Glomerular visceral epithelial cell (primary cell): ENCODE data around the gene USP30.
"Not testable (repeated sequence)": the region's sequence is repeated elsewhere in the genome, so short reads cannot be mapped to it uniquely, and the experiment has no call there.

Source experiments
- DNase-seq: peaks from one replicate; pipeline ENCODE4 v3.0.0-alpha.2; 2016; ENCODE audit errors: extremely low spot score

The USP30 gene, protein sequence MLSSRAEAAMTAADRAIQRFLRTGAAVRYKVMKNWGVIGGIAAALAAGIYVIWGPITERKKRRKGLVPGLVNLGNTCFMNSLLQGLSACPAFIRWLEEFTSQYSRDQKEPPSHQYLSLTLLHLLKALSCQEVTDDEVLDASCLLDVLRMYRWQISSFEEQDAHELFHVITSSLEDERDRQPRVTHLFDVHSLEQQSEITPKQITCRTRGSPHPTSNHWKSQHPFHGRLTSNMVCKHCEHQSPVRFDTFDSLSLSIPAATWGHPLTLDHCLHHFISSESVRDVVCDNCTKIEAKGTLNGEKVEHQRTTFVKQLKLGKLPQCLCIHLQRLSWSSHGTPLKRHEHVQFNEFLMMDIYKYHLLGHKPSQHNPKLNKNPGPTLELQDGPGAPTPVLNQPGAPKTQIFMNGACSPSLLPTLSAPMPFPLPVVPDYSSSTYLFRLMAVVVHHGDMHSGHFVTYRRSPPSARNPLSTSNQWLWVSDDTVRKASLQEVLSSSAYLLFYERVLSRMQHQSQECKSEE

DNA sequence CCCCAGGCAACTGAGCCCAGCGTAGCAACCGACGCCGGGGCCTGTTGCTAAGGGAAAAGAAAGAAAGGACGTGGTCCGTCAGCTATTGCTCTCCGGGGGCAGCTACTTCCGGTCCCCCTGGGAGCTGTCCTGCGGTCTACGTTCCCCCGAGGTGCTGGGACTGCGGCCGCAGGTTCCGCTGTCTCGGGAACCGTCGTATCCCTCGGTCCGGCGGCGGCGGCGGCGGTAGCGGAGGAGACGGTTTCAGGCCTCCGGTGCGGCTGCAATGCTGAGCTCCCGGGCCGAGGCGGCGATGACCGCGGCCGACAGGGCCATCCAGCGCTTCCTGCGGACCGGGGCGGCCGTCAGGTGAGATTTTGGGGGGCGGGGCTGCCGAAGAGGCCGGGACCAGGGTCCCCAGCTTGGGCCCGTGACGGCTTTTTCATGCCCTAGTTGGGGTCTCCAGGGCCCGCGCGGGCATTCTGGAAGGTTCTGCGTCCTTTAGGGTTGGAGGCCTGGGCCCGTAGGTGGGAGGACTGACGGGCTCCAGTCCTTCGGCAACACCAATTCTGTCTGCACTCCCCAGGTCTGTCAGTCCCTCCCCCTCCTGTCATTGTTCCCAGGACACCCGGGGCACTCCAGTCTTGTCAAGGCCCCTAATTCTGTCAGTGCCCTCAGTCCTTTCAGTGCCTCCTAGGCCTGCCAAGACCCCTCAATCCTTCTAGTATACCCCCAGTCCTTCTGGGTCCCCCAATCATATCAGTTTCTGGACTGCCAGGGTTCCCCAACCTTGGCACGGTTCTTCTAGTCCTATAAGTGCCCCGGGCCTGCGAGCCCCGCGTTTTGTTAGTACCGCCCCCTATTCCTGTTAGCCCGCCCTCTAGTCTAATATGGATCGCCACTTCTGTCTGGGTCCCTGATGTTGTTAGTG lies at the start of gene USP30:
TSS of gene USP30 (plus strand) at position 163 of the 910 bp plus-strand sequence. CDS start at position 266, 103 bp downstream.
- DNase-seq: peak; percentile 77

DNA sequence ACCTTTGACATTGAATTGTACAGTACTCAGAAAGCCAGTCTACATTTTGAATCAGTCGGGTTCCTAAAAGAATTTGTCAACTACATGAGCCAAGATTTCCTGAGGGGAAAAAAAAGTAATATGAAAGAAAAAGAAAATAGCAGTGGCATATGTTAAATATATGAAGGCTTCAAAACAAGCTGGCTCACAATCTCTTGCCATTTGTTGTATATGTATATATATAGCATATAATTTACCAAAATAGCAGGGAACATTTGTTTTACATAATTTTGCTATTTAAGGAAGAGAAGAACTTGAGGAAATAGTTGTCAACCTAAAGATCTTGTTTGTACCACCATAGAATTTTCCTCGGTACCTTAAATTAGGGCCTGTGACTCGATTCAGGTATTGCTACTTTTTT lies 48.4 kb upstream of the USP30 start:
- no peak for DNase-seq

DNA sequence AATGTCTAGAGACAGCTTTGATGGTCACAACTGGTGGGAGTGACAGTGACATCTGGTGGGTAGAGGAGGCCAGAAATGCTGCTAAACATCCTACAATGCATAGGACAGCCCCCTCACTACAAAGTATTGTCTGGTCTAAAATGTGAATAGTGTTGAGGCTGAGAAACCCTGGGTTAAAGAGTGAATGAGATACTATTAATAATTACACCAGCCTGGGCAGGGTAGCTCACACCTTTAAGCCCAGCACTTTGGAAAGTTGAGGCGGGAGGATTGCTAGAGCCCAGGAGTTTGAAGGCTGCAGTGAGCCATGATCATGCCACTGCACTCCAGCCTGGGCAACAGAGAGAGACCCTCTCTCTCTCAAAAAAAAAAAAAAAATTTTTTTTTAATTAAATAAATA lies 42.6 kb upstream of the USP30 start:
- no peak for DNase-seq

DNA sequence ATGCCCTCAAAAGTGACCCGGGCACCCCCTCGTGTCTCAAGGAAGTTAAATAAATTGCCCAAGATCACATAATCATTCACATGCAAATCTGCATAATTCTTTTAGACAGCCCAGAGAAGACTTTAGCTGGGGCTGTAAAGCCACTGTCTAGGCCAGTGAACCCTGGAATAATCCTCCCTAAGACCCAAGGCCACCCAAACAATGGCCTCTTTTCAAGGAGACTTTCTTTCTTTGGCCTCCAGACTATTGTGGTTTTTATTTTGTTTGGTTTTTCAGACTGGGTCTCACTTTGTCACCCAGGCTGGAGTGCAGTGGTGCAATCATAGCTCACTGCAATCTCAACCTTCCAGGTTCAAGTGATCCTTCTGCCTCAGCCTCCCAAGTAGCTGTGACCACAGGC lies 42.1 kb upstream of the USP30 start:
- DNase-seq: no peak

DNA sequence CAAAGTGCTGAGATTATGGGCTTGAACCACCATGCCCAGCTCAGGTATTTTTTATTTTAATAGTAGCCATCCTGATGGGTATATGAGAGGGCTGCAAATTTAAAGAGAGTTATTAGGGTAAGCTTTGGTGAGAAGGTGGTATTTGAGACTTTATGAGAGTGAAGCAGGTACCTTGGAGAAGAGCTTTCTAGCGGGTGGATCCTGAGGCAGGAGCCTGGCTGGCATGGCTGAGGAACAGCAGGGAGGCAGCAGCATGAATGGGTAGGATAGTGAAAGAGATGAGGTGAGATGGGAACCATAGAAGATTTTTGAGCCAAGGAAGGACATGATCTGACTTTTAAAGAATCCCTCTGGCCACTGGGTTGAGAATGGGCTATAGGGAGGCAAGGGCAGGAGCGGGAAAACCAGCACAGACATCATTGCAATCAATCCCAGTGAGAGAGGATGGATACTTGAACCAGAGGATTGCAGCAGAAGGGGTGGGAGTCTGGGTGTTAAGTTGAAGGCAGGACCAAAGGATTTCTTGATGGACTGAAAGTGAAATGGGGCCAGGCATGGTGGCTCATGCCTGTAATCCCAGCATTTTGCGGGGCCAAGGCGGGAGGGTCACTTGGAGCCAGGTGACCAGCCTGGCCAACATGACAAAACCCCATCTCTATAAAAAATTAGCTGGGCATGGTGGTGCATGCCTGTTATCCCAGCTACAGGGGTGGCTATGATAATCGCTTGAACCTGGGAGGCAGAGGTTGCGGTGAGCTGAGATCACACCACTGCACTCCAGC lies 37.2 kb upstream of the USP30 start:
- no peak for DNase-seq

DNA sequence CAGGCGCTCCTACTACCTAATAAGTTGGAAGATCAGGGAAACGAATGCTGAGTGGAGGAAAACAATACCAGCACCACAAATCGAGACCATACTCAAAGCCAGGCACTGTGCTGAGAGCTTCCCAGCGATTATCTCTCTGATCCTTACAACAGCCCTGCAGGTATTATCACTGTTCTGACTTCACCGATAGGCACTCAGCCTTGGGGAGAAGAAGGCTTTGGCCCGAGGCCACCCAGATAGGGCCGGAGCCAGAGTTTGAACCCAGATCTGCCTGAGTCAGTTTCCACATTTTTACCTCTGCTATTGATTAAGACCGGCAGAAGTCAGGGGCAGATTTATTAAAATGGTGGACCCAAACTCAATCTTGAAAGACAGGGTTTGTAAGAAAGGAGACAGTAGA lies 36.4 kb upstream of the USP30 start:
- DNase-seq: no peak

DNA sequence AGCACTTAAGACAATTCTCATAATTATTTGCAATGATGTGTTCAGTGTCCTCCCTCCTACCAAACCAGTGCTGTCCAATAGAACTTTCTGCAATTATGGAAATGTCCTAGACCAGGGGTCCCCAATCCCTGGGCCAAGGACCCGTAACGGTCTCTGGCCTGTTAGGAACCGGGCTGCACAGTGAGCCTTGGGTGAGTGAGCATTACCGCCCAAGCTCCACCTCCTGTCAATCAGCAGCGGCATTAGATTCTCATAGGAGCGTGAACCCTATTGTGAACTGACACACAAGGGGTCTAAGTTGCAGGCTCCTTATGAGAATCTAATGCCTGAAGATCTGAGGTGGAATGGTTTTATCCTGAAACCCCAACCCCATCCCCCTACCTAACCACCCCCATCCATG lies 35.4 kb upstream of the USP30 start:
- DNase-seq: no peak

DNA sequence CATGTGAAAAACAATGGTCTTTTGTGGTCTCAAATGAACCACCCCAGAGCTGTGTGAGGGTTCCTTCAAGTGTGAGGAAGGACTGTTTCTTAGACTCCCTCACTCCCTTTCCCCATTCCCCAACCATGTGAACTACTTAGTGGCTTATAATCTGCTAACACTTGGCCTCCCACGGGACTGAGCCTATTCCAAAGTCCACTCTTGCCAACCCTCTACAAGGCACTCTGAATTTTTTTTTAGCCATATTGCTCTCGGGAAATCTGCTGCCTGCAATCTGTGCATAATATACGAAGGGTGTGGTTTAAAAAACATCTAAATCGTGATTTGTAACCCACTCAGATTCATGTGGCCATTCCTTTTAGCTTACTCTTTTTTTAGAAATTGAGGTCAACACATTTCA lies 34.1 kb upstream of the USP30 start:
- no peak for DNase-seq

DNA sequence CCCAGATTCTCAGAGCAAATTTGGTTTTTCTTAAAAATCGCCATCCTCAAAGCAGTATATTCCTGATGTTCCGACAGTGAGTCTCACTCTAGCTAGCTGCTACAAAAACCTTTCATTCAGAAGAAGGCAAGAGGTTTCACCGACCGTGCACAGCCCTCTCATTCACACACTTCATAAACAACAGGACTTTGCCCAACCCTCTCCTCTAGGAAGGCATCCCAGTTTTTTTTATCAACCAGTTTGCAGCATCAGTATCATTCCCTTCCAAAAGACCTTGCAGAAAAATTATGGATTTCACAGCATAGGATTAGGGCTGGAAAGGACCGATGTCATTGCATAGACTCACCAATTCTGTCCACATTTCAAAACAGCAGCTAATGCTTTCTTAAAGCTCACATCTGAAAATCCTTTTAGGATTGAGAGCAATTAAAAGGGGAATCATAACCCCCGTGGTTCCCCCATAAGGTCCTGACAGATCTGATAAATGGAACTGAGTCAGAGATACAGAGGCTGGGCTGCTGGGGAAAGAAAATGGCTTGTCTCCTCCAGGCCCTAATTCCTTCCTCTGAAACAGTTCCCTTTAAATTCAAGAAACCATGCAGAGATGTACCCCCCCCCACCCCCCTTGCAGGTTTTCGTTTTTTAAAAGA lies 32.1 kb upstream of the USP30 start:
- DNase-seq: no peak

DNA sequence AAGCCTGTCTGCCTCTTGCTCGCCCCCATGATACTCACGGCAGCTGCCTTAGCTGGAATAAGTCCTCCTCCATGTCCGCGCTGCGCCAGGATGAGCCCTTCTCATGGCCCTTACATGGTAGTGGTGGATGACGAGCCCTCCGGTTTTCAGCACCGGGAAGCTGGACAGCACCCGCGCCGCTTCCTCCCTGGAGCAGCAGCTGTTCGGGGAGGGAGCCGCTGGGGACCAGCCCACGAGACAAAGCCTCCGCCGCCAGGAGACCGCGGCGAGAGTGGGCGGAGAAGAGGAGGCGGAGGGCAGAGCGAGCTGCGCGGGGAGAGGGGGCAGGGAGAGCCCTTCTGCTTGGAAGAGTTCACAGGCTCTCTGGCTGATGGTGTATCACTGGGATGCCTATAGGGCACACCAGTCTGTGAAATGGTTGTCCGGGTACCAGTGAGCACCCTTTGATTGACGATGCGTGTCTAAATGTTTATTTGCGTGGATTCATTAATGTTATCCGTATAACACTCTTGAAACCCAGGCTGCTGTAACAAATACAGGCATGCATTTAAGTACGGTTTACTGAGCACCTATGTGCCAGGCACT lies 31.5 kb upstream of the USP30 start, which contains the start of gene SVOP:
TSS of gene SVOP (minus strand) at position 273 of the 585 bp plus-strand sequence. CDS start at position 73, 200 bp downstream.
- DNase-seq: peak; percentile 78

DNA sequence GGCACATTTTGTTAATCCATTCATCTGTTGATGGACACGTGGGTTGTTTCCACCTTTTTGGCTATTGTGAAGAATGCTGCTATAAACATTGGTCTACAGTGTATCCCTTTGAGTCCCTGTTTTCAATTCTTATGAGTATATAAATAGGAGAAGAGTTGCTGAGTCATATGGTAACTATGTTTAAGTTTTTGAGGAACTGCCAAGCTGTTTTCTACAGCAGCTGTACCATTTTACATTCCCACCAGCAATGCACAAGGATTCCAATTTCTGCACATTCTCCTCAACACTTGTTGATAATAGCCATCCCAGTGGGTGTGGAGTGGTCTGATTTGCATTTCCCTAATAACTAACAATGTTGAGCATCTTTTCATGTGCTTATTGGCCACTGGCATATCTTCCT lies 24.6 kb upstream of the USP30 start:
- no peak for DNase-seq

DNA sequence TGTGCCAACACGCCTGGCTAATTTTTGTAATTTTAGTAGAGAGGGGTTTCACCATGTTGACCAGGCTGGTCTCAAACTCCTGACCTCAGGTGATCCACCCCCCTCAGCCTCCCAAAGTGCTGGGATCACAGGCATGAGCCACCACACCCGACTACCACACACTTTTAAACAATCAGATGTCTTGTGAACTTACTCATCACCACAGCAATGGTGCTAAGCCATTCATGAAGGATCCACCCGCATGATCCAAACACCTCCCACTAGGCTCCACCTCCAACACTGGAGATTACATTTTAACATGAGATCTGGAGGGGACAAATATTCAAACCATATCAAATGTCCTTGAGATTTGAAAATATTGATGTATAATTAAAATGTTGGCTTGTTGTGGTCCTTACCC lies 23.8 kb upstream of the USP30 start:
- not testable (repeated sequence) for DNase-seq

DNA sequence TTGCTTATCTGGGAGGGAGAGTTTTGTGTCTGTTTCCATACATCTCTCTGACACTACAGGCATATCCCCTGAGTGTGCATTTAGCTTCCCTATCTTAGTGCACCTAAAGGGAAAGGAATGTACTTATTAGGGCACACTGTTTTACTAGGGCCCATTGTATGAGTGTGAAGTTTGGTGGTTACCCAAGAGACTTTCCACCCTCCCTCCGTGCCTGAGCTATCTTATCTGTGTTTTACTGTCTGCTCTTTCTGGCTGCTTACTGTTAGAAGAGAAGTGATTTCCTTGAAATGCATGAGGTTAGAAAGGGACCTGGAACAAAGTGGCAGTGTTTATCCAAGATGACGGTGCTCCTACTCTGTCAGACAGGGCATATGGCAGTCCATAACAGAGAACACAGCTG lies 23.0 kb upstream of the USP30 start:
- DNase-seq: no peak

DNA sequence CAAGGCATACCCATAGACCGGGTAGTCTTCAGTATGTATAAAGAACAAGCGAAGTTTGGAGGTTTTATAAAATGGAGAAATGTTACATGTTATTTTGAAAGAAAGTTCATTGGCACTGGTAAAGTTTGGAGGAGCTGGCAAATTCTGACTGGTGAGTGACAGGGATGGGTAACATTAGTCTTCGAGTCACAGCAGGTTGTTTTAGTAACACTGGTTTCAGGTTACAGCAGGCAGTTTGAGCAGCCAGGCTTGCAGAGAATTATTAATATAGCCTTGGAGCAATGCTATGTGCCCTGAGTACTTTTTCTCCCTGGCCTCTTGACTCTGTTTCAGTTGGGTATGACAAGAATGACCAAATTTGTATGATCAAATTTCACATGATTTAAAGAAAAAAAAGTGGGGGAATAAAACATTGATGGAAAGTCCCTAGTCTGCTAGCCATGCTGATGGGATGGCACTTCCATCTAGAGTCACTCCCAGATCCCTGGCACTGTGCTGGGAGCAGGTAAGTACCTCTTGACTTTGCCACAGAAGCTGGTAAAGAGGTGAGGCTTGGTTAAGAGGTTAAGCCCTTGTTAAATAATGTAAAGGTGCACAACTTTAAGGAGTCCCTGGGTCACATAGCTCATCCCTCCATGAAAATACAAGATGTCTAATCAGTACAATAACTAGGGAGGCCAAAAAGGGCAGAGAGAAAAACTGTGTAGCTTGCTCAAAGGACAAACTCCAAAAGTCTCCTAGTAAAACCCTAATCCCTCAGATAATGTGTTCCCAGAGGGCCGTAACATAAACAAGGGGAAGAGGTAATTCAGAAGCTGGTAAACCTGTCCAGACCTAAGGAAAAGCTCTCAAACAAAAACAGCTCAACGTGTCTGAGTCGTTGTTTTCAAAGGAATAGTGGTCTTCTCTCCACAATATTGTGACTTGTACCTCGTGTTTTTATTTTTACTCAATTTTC lies 18.9 kb upstream of the USP30 start:
- DNase-seq: no peak

DNA sequence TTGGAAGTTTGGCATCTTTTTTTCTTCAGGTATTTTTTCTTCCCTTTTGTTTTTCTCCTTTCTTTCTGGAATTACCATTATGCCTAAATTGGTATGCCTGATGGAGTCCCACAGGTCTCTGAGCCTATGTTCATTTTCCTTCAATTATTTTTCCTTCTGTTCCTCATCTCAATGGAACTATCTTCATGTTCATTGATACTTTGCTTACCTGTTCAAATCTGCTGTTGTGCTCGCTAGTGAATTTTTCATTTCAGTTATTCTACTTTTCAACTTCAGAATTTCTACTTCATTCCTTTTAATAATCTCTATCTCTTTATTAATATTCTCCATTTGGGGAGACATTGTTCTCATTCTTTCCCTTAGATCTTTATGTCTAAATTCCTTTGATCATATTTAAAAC lies 15.4 kb upstream of the USP30 start:
- DNase-seq: no peak

DNA sequence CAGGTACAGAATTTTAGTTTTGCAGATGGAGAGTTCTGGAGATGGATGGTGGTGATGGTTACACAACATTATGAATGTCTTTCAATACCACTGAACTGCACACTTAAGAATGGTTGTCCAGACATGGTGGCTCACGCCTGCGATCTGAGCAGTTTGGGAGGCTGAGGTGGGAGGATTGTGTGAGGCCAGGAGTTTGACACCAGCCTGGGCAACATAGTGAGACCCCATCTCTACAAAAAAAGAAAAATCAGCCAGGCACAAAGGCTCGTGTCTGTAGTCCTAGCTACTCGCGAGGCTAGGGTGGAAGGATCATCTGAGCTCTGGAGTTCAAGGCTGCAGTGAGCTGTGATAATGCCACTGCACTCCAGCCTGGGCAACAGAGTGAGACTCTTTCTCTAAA lies 8.1 kb upstream of the USP30 start:
- no peak for DNase-seq

DNA sequence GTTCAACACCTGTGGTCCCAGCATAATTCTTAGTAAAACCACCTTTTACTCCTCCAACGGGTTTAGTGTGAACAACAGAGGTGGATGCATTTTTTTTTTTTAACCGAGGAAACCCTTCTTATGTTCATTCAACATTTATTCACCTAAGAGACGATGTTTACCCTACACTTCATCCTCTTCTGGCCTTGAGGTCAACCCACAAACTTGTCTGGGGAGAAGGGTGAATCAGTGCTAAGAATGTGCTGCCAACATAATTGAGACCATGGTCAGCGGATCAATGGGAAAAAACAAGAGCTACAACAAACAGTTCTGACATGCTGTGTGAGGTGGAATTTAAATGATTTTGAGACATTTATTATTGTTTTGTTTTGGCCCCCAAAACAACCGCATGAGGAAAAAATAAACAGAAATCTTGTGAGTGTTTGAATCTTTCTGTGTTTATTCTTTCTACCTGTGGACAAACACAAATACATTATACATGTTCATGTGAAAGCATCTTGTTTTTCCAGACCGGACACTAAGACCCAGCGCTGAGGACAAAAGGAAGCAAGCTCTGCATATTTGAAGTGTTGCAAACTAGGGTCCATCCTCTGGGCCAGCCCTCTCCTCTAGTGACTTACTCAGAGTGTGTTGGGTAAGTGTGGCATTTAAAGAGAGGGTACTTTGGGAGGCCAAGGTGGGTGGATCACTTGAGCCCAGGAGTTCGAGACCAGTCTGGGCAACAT lies 5.1 kb upstream of the USP30 start:
- peak; percentile 22 for DNase-seq

DNA sequence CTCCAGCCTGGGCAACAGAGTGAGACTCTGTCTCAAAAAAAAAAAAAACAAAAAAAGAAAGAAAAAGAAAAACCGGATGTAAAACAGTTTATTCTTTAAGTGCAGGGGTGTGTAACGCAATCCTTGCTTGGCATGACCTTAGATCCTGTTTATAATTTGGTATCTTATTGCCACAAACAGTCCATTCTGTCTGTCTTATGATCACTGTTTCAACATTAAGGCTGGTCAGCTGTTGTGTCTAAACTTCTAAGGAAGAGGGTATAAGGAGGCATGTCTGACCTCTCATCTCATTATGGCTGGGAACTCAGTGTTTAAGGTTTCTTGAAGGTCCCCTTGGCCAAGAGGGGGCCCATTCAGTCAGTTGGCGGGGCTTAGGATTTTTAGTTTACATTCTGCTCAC lies 3.7 kb upstream of the USP30 start:
- DNase-seq: not testable (repeated sequence)

DNA sequence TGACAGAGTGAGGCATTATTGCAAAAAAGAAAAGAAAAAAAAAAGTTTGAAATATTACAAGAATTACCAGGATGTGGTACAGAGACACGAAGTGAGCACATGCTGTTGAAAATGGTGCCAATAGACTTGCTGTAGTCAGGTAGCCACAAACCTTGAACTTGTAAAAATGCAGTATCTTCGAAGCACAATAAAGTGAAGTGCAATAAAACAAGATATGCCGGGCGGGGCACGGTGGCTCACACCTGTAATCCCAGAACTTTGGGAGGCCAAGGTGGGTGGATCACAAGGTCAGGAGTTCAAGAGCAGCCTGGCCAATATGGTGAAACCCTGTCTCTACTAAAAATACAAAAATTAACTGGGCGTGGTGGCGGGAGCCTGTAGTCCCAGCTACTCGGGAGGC lies 2.6 kb upstream of the USP30 start:
- not testable (repeated sequence) for DNase-seq
